Ammon's horn (tissue), 1 donor: ENCODE measurements around the gene CALR.
"Not testable (repeated sequence)": the region's sequence is repeated elsewhere in the genome, so short reads cannot be mapped to it uniquely, and the experiment has no call there.

Experiments used
- DNase-seq: peaks from one replicate; pipeline ENCODE4 v3.0.0-alpha.2; 2016; ENCODE audit warnings: low spot score

Gene CALR

GRCh38 chr19:12933287-12934072 lies 4.9 kb upstream of the CALR start, which contains the start of gene FARSA:
FARSA (minus strand) TSS chr19:12933711; CDS start chr19:12933696, 15 bp downstream.
- DNase-seq: peak; percentile 97

GRCh38 chr19:12935071-12935470 lies 3.3 kb upstream of the CALR start:
- no peak for DNase-seq

DNA sequence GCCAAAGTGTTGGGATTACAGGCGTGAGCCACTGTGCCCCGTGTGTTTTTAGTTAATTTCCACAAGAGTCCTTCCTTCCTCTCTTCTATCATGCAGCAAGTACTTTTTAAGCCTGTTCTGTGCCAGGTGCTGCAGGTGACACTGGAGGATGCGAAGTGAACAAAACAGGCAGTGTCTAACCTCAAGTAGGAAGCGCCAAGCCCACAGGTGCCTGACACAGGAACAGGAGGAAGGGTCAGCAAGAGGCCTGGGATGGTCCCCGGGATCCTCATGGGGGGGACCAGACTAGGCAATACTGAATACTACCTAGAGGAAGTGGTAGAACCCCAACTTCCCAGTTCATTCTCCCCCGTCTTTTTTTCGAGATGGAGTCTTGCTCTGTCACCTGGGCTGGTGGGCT lies 1.8 kb upstream of the CALR start:
- no peak for DNase-seq

GRCh38 chr19:12937093-12937926 lies 1.1 kb upstream of the CALR start:
- DNase-seq: no peak

DNA sequence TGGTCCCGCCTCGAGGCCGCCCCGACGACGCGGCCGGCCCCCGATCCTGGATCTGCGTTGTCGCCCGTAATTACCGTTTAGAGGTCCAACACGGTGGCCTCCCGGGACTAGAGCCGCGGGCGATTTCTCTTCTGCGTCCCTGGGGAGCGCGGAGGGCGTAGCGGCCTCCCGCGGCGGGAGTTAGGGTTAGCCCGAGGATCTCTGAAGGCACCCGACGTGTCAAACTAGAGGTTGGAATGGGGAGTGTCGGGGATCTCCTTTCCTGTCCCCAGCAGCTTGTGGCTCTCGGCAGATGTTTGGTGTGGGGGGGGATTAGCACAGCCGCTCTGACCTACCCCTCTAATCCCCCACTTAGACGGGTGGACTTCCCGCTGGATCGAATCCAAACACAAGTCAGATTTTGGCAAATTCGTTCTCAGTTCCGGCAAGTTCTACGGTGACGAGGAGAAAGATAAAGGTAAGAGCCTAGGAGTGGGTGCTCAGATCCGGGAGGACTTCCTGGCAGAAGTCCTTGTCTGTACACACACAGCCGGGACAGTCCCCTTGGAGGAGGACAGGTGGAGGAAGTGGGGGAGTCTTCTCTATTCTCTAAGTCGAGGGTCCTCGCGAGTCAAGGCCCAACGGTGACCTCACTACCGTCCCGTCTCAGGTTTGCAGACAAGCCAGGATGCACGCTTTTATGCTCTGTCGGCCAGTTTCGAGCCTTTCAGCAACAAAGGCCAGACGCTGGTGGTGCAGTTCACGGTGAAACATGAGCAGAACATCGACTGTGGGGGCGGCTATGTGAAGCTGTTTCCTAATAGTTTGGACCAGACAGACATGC lies 581 bp downstream of the CALR start:
- no peak for DNase-seq

- DNase-seq: no peak
These were observed 1.6 kb downstream of the CALR start for GRCh38 chr19:12939975-12940423.

DNA sequence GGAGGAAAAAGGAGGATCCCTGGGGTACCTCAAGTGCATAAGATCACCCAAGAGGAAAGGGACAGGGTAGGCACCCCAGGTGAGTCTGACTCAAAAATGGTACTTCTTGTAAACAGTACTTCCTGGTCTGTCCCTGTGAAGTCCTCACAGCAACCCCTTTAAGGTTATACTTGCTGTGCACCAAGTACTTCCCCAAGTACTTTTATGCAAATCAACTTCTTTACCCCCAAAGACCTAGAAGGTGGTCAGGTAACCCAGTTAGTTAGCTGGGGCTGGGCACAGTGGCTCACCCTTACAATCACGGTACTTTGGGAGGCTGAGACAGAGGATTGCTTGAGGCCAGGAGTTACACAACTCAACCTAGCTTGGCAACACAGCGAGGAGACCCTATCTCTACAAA lies 2.5 kb downstream of the CALR start:
- no peak for DNase-seq

- no peak for DNase-seq
These were observed 5.1 kb downstream of the CALR start for GRCh38 chr19:12943437-12944044.

- no peak for DNase-seq
These were observed 5.8 kb downstream of the CALR start for GRCh38 chr19:12944104-12944674.

- DNase-seq: peak; percentile 93
These were observed 7.2 kb downstream of the CALR start, which contains the start of gene RAD23A for GRCh38 chr19:12945479-12946091. RAD23A (plus strand) TSS chr19:12945862; CDS start chr19:12945949, 87 bp downstream.

GRCh38 chr19:12946092-12946721 lies 7.8 kb downstream of the CALR start:
- DNase-seq: no peak

DNA sequence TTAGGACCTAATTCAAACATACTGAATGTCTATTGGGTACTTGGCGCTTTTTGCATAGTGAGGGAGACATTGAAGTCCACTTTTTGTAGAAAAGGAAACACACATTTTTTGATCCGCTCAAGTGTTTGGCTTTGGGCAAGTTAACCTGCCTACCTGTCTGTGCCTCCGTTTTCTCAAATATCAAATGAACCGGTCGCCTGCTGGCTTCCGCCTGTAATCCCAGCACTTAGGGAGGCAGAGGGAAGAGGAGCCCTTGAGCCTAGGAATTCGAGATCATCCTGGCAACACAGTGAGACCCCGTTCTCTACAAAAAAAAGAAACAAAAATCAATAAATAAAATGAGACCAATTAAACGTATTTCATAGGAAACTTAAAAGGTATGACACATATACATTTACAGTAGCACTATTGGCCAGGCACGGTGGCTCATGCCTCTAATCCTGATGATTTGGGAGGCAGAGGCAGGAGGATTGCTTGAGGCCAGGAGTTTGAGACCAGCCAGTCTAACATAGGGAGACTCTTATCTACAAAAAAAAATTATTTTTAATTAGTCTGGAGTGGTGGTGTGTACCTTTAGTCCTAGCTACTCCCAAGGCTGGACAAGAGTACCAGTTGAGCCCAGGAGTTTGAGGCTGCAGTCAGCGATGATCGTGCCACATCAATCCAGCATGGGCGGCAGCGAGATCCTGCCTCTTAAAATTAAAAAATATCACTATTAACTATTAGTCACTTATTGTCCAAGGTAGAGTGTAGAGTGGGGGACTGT lies 8.5 kb downstream of the CALR start:
- no peak for DNase-seq

DNA sequence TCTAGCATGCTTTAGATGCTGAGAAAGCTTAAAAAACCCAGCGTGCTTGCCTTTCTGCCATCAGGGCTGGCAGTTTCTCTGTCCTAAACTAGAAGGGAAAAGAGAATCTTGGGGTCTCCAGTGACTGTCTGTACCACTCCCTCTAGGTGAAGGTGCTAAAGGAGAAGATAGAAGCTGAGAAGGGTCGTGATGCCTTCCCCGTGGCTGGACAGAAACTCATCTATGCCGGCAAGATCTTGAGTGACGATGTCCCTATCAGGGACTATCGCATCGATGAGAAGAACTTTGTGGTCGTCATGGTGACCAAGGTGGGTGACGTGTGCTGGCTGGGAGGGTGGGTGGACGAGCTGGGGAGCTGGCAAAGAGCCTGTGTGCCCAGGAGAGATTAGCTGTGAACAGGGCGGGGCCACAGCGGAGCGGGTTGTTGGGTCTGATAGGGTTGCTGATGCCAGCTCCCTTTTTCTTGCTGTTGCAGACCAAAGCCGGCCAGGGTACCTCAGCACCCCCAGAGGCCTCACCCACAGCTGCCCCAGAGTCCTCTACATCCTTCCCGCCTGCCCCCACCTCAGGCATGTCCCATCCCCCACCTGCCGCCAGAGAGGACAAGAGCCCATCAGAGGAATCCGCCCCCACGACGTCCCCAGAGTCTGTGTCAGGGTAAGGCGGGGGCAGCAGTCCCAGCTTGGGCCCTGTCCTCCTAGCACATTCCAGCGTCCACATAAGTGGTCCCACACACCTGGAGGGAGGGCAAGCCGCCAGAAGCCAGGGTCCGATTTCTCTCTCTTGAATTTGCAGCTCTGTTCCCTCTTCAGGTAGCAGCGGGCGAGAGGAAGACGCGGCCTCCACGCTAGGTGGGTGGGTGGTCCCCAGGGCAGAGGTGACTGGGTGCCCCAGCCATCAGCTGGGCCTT lies 9.5 kb downstream of the CALR start:
- no peak for DNase-seq

DNA sequence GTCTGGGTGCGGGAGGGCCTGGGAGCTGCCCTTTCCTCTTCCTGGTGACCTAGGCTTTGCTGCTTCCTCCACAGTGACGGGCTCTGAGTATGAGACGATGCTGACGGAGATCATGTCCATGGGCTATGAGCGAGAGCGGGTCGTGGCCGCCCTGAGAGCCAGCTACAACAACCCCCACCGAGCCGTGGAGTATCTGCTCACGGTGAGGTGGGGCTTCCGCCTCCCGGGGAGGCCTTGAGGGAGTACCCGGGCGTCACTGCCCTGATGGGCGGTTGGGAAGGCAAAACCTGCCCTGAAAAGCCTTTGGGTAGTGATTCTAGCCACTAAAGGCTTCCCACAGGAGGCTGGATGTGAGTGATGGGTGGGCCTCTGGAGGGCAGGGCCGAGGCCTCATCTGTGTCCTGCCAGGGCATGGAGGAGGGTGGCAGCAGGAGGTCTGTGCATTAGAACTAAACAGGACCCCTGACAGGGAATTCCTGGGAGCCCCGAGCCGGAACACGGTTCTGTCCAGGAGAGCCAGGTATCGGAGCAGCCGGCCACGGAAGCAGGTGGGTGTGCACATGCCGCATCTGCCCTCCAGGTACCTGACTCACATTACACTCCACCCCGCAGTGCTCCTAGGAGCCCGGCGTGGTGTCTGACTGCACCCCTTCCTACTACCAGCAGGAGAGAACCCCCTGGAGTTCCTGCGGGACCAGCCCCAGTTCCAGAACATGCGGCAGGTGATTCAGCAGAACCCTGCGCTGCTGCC lies 10.4 kb downstream of the CALR start:
- DNase-seq: no peak

GRCh38 chr19:12949363-12950283 lies 11.2 kb downstream of the CALR start:
- DNase-seq: no peak

DNA sequence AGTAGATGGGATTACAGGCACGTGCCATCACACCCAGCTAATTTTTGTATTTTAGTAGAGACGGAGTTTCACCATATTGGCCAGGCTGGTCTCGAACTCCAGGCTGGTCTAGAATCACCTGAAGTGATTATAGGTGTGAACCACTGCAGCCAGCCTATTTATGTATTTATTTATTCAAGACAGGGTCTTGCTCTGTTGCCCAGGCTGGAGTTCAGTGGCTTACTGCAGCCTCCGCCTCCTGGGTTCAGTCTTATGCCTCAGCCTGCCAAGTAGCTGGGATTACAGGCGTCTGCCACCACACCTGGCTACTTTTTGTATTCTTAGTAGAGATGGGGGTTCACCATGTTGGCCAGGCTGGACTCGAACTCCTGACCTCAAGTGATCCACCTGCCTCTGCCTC lies 13.6 kb downstream of the CALR start:
- not testable (repeated sequence) for DNase-seq
